KMS-11 (cell line): ENCODE measurements around the gene PCID2.

ENCODE experiments used
- H2AFZ ChIP-seq: fragments of 200-600 bp; sonication (generic); 2 replicates; pipeline ENCODE4 v1.6.1; 2016; ENCODE audit warnings: antibody characterized with exemption, mixed run types, low read depth
- H3K27ac ChIP-seq: fragments of 200-600 bp; sonication (generic); 2 replicates; pipeline ENCODE4 v1.6.1; 2016; ENCODE audit warnings: mild to moderate bottlenecking, mixed run types
- H3K27me3 ChIP-seq: fragments of 200-600 bp; sonication (generic); 2 replicates; pipeline ENCODE4 v1.6.1; 2017; ENCODE audit warnings: mild to moderate bottlenecking, low read depth, mixed run types, moderate library complexity; ENCODE audit not compliant: insufficient read depth
- H3K36me3 ChIP-seq: fragments of 200-600 bp; sonication (generic); 2 replicates; pipeline ENCODE4 v1.6.1; 2017; ENCODE audit warnings: mild to moderate bottlenecking, mixed run types; ENCODE audit not compliant: insufficient read depth
- H3K4me1 ChIP-seq: fragments of 200-600 bp; sonication (generic); 2 replicates; pipeline ENCODE4 v1.6.1; 2016; ENCODE audit warnings: mild to moderate bottlenecking, low read depth, mixed run types; ENCODE audit not compliant: poor library complexity, severe bottlenecking
- H3K4me2 ChIP-seq: fragments of 200-600 bp; sonication (generic); 2 replicates; pipeline ENCODE4 v1.7.0; 2016; ENCODE audit warnings: mild to moderate bottlenecking, mixed run types
- H3K4me3 ChIP-seq: fragments of 200-600 bp; sonication (generic); IDR thresholded peaks from 2 replicates; pipeline ENCODE4 v1.6.1; 2017; ENCODE audit warnings: low read depth, low read length, mixed read lengths; ENCODE audit not compliant: insufficient read depth
- H3K79me2 ChIP-seq: fragments of 200-600 bp; sonication (generic); 2 replicates; pipeline ENCODE4 v1.6.1; 2016; ENCODE audit warnings: low read depth, mixed run types; ENCODE audit not compliant: insufficient read depth
- H3K9ac ChIP-seq: fragments of 200-600 bp; sonication (generic); 2 replicates; pipeline ENCODE4 v1.6.1; 2016; ENCODE audit warnings: mild to moderate bottlenecking, mixed run types
- H4K20me1 ChIP-seq: fragments of 200-600 bp; sonication (generic); 2 replicates; pipeline ENCODE4 v1.6.1; 2016; ENCODE audit warnings: mild to moderate bottlenecking, mixed run types; ENCODE audit not compliant: insufficient read depth
- TF ChIP-seq, protein P1 (sequence below): fragments of 200-600 bp; sonication (generic); conservative IDR thresholded peaks from 2 replicates; pipeline ENCODE4 v1.6.1; 2017; ENCODE audit warnings: low read depth, mild to moderate bottlenecking, antibody characterized with exemption, low read length, moderate library complexity, mixed read lengths

Gene PCID2

DNA sequence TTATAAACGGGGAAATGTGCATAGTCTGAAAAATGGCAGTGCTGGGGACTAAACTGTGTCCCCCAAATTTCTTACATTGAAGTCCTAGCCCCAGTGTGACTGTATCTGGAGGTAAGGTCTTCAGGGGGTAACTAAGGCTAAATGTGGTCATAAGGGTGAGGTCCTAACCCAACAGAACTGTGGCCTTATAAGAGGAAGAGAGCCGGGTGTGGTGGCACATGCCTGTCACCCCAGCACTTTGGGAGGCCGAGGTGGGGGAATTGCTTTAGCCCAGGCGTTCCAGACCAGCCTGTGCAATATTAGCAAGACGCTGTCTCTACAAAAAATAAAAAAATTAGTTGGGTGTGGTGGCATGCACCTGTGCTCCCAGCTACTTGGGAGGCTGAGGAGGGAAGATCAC lies 32.2 kb downstream of the PCID2 start:
- H3K27me3 ChIP-seq = no peaks in the 10 kb centered on the region
- no peaks in the 10 kb centered on the region for H4K20me1 ChIP-seq
- no peak overlapping the region for H3K27ac ChIP-seq
- no peaks in the 10 kb centered on the region for H3K36me3 ChIP-seq
- H3K4me1 ChIP-seq = no peaks in the 10 kb centered on the region
- TF ChIP-seq, protein P1, sequence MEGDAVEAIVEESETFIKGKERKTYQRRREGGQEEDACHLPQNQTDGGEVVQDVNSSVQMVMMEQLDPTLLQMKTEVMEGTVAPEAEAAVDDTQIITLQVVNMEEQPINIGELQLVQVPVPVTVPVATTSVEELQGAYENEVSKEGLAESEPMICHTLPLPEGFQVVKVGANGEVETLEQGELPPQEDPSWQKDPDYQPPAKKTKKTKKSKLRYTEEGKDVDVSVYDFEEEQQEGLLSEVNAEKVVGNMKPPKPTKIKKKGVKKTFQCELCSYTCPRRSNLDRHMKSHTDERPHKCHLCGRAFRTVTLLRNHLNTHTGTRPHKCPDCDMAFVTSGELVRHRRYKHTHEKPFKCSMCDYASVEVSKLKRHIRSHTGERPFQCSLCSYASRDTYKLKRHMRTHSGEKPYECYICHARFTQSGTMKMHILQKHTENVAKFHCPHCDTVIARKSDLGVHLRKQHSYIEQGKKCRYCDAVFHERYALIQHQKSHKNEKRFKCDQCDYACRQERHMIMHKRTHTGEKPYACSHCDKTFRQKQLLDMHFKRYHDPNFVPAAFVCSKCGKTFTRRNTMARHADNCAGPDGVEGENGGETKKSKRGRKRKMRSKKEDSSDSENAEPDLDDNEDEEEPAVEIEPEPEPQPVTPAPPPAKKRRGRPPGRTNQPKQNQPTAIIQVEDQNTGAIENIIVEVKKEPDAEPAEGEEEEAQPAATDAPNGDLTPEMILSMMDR = no peak
- no peak overlapping the region for H2AFZ ChIP-seq
- H3K4me3 ChIP-seq = no peak overlapping the region
- H3K9ac ChIP-seq = no peak overlapping the region
- no peak overlapping the region for H3K4me2 ChIP-seq
- no peaks in the 10 kb centered on the region for H3K79me2 ChIP-seq

DNA sequence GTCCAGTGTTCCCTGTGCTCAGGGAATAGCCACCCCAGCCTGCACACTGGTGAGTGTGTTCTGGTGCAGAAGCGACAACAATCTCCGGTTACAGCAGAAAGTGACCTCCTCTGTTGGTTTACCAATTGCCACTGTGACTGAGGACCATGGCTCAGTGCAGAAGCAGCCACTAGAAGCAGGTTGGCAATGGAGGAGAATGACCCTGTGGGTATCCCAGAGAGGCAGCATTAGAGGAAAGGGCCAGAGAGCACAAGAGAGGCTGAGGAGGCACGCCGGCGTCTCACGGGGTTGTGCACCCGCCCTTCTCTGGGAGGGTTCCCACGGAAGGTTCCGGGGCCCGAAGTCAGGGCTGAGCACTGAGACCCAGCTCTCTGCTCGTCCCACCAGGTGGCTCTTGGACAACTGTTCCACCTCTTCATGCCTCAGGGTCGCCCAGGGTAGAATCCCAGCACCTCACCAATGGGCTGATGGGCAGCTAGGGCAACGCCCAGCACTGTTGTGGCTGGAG lies 36.0 kb downstream of the PCID2 start:
- H3K27me3 ChIP-seq = no peaks in the 10 kb centered on the region
- H4K20me1 ChIP-seq = no peaks in the 10 kb centered on the region
- H3K4me1 ChIP-seq = no peaks in the 10 kb centered on the region
- no peaks in the 10 kb centered on the region for H3K36me3 ChIP-seq
- no peaks in the 10 kb centered on the region for H3K79me2 ChIP-seq
- no peak overlapping the region for H3K4me3 ChIP-seq
- TF ChIP-seq, protein P1 = no peak
- H2AFZ ChIP-seq = no peak overlapping the region
- H3K27ac ChIP-seq = no peak overlapping the region
- H3K4me2 ChIP-seq = no peak overlapping the region
- H3K9ac ChIP-seq = no peak overlapping the region

DNA sequence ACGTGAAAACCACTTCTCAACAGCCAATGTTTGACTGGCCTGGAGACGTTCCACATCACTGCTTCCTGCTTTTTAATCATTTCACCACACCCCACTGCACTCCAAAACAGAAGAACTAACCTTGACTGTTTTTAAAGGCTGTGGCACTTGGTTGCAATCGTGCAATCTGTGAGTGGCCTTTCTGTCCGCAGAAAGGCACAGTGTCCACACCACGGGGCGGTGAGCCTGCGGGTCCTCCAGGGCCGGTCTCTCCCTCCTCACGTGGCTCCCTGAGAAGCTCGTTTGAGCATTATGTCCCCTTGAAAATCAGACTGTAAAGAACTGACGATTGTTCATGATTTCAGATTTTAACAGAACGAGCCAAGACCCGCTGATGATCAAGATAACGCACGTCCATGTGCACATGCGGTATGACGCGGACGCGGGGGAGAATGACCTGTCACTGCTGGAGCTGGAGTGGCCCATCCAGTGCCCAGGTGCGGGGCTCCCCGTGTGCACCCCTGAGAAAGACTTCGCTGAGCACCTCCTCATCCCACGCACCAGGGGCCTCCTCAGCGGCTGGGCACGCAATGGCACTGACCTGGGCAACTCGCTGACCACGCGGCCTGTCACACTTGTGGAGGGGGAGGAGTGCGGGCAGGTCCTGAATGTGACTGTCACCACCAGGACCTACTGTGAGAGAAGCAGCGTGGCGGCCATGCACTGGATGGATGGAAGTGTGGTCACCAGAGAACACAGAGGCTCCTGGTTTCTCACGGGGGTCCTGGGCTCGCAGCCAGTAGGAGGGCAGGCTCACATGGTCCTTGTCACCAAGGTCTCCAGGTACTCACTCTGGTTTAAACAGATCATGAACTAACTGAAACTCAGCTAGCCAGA lies 37.0 kb downstream of the PCID2 start:
- Histone ChIP-seq H3K27me3 (no peaks in the 10 kb centered on the region), H4K20me1 (no peaks in the 10 kb centered on the region), H3K4me1 (no peaks in the 10 kb centered on the region), H3K4me3 (no peak overlapping the region), H3K4me2 (no peak overlapping the region), H3K36me3 (no peaks in the 10 kb centered on the region), H2AFZ (no peak overlapping the region), H3K9ac (no peak overlapping the region), H3K27ac (no peak overlapping the region), H3K79me2 (no peaks in the 10 kb centered on the region)
- TF ChIP-seq, protein P1 = no peak

DNA sequence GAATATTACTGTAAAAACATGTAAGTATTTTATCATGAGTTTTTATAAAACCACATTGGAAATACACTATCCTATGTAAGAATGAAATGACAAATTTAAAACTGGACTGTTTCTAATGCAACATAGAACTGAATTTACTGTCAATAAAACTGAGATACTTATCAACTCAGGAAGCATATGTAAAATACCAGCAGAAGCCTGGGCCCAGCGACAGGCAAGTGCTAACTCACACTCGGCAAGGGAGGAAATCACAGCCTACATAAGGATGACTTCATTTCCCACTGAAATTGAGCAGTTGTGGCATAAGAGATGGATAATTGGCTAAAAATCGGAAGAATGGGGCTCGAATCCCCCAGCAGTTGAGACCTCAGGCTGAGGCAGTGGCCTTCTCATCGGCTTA lies 38.0 kb downstream of the PCID2 start:
- no peak overlapping the region for H3K4me3 ChIP-seq
- H3K36me3 ChIP-seq = no peaks in the 10 kb centered on the region
- no peak overlapping the region for H3K9ac ChIP-seq
- TF ChIP-seq, protein P1 = no peak
- no peaks in the 10 kb centered on the region for H4K20me1 ChIP-seq
- no peak overlapping the region for H3K27ac ChIP-seq
- H3K27me3 ChIP-seq = no peaks in the 10 kb centered on the region
- H3K4me2 ChIP-seq = no peak overlapping the region
- H3K79me2 ChIP-seq = no peaks in the 10 kb centered on the region
- H3K4me1 ChIP-seq = no peaks in the 10 kb centered on the region
- H2AFZ ChIP-seq = no peak overlapping the region
